ENCODE results near the gene TYW3.

DNA sequence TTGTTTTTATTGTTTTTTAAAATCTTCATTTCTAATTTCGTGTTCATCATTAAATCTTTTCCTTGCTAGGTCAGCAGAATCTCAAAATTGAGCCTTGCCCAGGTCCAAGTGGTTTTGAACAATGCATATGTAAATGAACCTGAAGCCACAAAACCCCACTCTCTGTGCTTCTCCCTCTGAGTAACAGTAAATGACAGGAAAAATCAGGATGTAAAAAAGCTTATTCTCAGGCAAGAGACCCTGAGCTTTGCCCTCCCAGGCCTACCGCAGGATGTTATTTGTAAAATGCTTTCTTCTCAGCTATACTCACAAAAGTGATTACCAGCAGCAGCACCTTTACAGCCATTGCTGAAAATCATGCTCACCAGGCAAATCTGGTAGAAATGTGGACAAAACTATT is 47.6 kb downstream of the TYW3 start:
- TF ChIP-seq, protein P1, sequence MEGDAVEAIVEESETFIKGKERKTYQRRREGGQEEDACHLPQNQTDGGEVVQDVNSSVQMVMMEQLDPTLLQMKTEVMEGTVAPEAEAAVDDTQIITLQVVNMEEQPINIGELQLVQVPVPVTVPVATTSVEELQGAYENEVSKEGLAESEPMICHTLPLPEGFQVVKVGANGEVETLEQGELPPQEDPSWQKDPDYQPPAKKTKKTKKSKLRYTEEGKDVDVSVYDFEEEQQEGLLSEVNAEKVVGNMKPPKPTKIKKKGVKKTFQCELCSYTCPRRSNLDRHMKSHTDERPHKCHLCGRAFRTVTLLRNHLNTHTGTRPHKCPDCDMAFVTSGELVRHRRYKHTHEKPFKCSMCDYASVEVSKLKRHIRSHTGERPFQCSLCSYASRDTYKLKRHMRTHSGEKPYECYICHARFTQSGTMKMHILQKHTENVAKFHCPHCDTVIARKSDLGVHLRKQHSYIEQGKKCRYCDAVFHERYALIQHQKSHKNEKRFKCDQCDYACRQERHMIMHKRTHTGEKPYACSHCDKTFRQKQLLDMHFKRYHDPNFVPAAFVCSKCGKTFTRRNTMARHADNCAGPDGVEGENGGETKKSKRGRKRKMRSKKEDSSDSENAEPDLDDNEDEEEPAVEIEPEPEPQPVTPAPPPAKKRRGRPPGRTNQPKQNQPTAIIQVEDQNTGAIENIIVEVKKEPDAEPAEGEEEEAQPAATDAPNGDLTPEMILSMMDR (IDR thresholded peaks at IDR 0.05) = no peak
- no peak for TF ChIP-seq POLR2AphosphoS5 (IDR thresholded peaks at IDR 0.05; ENCODE audit: insufficient read depth in 1 of 2, low read depth in 1 of 2)
- no peak for TF ChIP-seq POLR2A (IDR thresholded peaks at IDR 0.05)
